Trophoblast cell (in vitro differentiated cells and primary cell): Measurements from ENCODE around the gene PIK3AP1.
"Not testable (repeated sequence)": the region's sequence is repeated elsewhere in the genome, so short reads cannot be mapped to it uniquely, and the experiment has no call there.

Experiments used
- DNase-seq, 2 donors: peaks; one replicate each; pipeline ENCODE4 v3.0.0-alpha.2; 2016
- H2AFZ ChIP-seq: 2 replicates; pipeline ENCODE4 v1.6.1; 2013; ENCODE audit warnings: low read length, moderate library complexity, mild to moderate bottlenecking; ENCODE audit not compliant: insufficient read depth, poor library complexity
- H2AK5ac ChIP-seq: 2 replicates; pipeline ENCODE4 v1.6.1; 2013; ENCODE audit warnings: mild to moderate bottlenecking, low read length
- H2BK120ac ChIP-seq: 2 replicates; pipeline ENCODE4 v1.6.1; 2013; ENCODE audit warnings: low read length, mild to moderate bottlenecking, moderate library complexity; ENCODE audit not compliant: insufficient read depth, poor library complexity
- H2BK12ac ChIP-seq: 2 replicates; pipeline ENCODE4 v1.6.1; 2013; ENCODE audit warnings: mild to moderate bottlenecking, low read length, moderate library complexity
- H2BK5ac ChIP-seq: 2 replicates; pipeline ENCODE4 v1.6.1; 2013; ENCODE audit warnings: low read length, low read depth, moderate library complexity, mild to moderate bottlenecking; ENCODE audit not compliant: poor library complexity
- H3K14ac ChIP-seq: 2 replicates; pipeline ENCODE4 v1.6.1; 2013; ENCODE audit warnings: mild to moderate bottlenecking, low read length
- H3K18ac ChIP-seq: 2 replicates; pipeline ENCODE4 v1.6.1; 2013; ENCODE audit warnings: mild to moderate bottlenecking, low read length
- H3K23ac ChIP-seq: 2 replicates; pipeline ENCODE4 v1.6.1; 2013; ENCODE audit warnings: low read length
- H3K27ac ChIP-seq: 2 replicates; pipeline ENCODE4 v1.5.1; 2013; ENCODE audit warnings: low read depth, mild to moderate bottlenecking, inconsistent platforms, low read length, moderate library complexity
- H3K27me3 ChIP-seq: 2 replicates; pipeline ENCODE4 v1.6.1; 2013; ENCODE audit warnings: inconsistent platforms, mild to moderate bottlenecking, low read length, moderate library complexity; ENCODE audit not compliant: insufficient read depth
- H3K36me3 ChIP-seq, 2 experiments: 1 replicate in 1 of 2; 2 replicates in 1 of 2; pipeline ENCODE4 v1.6.1; 2013; ENCODE audit warnings: low read length in 2 of 2, mild to moderate bottlenecking in 2 of 2, moderate library complexity in 1 of 2; ENCODE audit not compliant: insufficient read depth in 2 of 2, control insufficient read depth in 1 of 2
- H3K4ac ChIP-seq: 2 replicates; pipeline ENCODE4 v1.6.1; 2013; ENCODE audit warnings: low read depth, mild to moderate bottlenecking, low read length, moderate library complexity
- H3K4me1 ChIP-seq, 2 experiments: 1 replicate in 1 of 2; 2 replicates in 1 of 2; pipeline ENCODE4 v1.6.1; 2013; ENCODE audit warnings: low read length in 2 of 2, mild to moderate bottlenecking in 2 of 2, moderate library complexity in 1 of 2; ENCODE audit not compliant: insufficient read depth in 2 of 2, control insufficient read depth in 1 of 2
- H3K4me2 ChIP-seq: 2 replicates; pipeline ENCODE4 v1.6.1; 2013; ENCODE audit warnings: inconsistent platforms, mild to moderate bottlenecking, low read length, moderate library complexity
- H3K4me3 ChIP-seq: 2 replicates; pipeline ENCODE4 v1.5.1; 2013; ENCODE audit warnings: mild to moderate bottlenecking, low read depth, low read length, inconsistent platforms
- H3K79me1 ChIP-seq: one replicate; pipeline ENCODE4 v1.6.1; 2013; ENCODE audit warnings: low read length
- H3K79me2 ChIP-seq: 2 replicates; pipeline ENCODE4 v1.6.1; 2013; ENCODE audit warnings: low read length, mild to moderate bottlenecking; ENCODE audit not compliant: control insufficient read depth, insufficient read depth, poor library complexity
- H3K9ac ChIP-seq: 2 replicates; pipeline ENCODE4 v1.6.1; 2013; ENCODE audit warnings: mild to moderate bottlenecking, low read length
- H3K9me3 ChIP-seq: 2 replicates; pipeline ENCODE4 v1.6.1; 2013; ENCODE audit warnings: low read depth, mild to moderate bottlenecking, control low read depth, inconsistent platforms, low read length; ENCODE audit not compliant: insufficient read depth
- H4K12ac ChIP-seq: 2 replicates; pipeline ENCODE4 v1.6.1; 2013; ENCODE audit warnings: low read depth, mild to moderate bottlenecking, low read length, moderate library complexity
- H4K8ac ChIP-seq: 2 replicates; pipeline ENCODE4 v1.6.1; 2013; ENCODE audit warnings: low read depth, mild to moderate bottlenecking, low read length, moderate library complexity
- H4K91ac ChIP-seq: one replicate; pipeline ENCODE4 v1.6.1; 2013; ENCODE audit warnings: low read depth, mild to moderate bottlenecking, low read length, moderate library complexity
- WGBS: extraction: QIAGEN DNeasy Blood & Tissue Kit; methylation state at CpG from one replicate; pipeline ENCODE4 v1.1.7; 2013; ENCODE audit warnings: missing lambda C conversion rate; ENCODE audit not compliant: insufficient read length, insufficient coverage; ENCODE audit errors: extremely low coverage; 5-methylcytosine and 5-hydroxymethylcytosine counted together

PIK3AP1 gene

DNA sequence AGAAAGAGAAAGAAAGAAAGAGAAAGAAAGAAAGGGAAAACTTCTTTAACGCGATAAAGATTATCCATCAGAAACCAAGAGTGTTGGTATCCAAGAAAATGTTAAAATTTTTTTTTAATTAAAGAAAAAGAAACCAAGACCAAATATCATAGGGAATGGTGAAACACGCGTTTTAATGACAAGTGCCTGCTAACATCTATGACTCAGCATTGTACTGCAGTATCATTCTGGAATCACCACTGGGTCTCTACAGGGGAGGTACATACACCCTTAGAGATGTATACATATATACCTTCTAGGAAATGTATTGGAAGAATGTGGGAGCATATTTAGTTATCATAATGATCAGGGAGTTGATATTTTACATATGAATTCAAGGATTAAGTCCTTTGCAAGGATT lies 32.1 kb upstream of the PIK3AP1 start:
- H3K4me3 ChIP-seq = no peak overlapping the region
- no peaks in the 10 kb centered on the region for H3K27me3 ChIP-seq
- no peak overlapping the region for H4K8ac ChIP-seq
- H3K36me3 ChIP-seq = no peaks in the 10 kb centered on the region
- H3K27ac ChIP-seq = no peak overlapping the region
- H2AFZ ChIP-seq = no peak overlapping the region
- no peaks in the 10 kb centered on the region for H3K79me1 ChIP-seq
- no peak overlapping the region for H3K4me2 ChIP-seq
- no peaks in the 10 kb centered on the region for H3K4me1 ChIP-seq
- WGBS = no CpG with 5 or more reads among the region's 4 CpGs
- no peak overlapping the region for H2BK5ac ChIP-seq
- no peak overlapping the region for H3K4ac ChIP-seq
- H4K12ac ChIP-seq = no peak overlapping the region
- no peaks in the 10 kb centered on the region for H3K79me2 ChIP-seq
- H2AK5ac ChIP-seq = no peak overlapping the region
- no peak overlapping the region for H3K18ac ChIP-seq
- no peak overlapping the region for H3K23ac ChIP-seq
- no peak overlapping the region for H2BK120ac ChIP-seq
- DNase-seq = no peak
- H3K9ac ChIP-seq = no peak overlapping the region
- no peaks in the 10 kb centered on the region for H3K9me3 ChIP-seq
- no peak overlapping the region for H4K91ac ChIP-seq
- H3K14ac ChIP-seq = no peak overlapping the region
- H2BK12ac ChIP-seq = no peak overlapping the region

DNA sequence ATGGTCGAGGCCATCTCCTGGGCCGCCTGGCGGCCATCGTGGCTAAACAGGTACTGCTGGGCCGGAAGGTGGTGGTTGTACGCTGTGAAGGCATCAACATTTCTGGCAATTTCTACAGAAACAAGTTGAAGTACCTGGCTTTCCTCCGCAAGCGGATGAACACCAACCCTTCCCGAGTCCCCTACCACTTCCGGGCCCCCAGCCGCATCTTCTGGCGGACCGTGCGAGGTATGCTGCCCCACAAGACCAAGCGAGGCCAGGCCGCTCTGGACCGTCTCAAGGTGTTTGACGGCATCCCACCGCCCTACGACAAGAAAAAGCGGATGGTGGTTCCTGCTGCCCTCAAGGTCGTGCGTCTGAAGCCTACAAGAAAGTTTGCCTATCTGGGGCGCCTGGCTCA lies 30.0 kb upstream of the PIK3AP1 start:
- DNase-seq, H2BK5ac ChIP-seq, H4K8ac ChIP-seq: not testable (repeated sequence)

DNA sequence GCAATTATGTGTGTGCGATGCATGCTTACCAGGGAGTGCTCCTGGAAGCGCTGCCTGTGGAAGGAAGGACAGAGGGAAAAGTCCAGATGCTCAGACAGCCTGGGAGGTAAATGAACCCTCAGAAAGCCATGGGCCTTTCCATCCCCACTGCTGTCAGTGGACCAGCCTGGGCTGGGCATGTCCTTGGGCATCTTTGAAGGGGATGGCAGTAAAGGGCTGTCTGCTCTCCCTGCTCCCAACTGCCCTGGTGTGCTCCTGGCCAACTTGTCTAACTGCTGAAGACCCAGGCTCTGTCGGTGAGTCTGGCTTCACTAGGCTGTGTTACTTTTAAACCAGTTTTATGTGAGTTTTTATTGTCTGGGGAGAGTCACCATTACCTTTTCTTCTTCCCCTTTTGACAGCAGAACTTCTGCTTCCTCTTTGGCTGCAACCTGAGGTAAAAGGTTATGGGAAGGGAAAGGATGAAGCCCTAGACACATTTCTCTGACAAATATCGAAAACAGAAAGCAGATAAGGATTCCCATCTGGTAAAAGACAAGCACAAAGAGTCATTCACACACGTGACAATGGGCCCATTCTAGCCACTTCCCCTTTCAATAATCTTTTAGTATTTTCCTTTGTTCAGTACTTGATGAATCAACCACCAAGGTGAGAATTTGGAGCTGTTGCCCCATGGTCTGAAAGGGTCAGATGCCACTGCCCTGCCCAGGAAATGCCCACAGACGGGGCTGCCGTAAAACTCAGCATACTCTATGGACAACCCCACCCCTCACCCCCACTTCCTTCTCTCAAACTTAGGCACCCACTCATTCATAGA lies 27.6 kb upstream of the PIK3AP1 start:
- no peaks in the 10 kb centered on the region for H3K79me1 ChIP-seq
- H3K79me2 ChIP-seq = no peaks in the 10 kb centered on the region
- H3K23ac ChIP-seq = no peak overlapping the region
- no peak for DNase-seq
- H4K12ac ChIP-seq = no peak overlapping the region
- no peaks in the 10 kb centered on the region for H3K27me3 ChIP-seq
- H3K4me3 ChIP-seq = no peak overlapping the region
- no peak overlapping the region for H3K4ac ChIP-seq
- no peak overlapping the region for H4K91ac ChIP-seq
- WGBS = no CpG with 5 or more reads among the region's 7 CpGs
- H3K36me3 ChIP-seq = no peaks in the 10 kb centered on the region
- H2AK5ac ChIP-seq = no peak overlapping the region
- H3K4me1 ChIP-seq = no peaks in the 10 kb centered on the region
- H3K9ac ChIP-seq = no peak overlapping the region
- no peaks in the 10 kb centered on the region for H3K9me3 ChIP-seq
- no peak overlapping the region for H4K8ac ChIP-seq
- no peak overlapping the region for H3K4me2 ChIP-seq
- no peak overlapping the region for H2BK12ac ChIP-seq
- H2BK5ac ChIP-seq = no peak overlapping the region
- H3K14ac ChIP-seq = no peak overlapping the region
- H2AFZ ChIP-seq = no peak overlapping the region
- no peak overlapping the region for H2BK120ac ChIP-seq
- no peak overlapping the region for H3K27ac ChIP-seq
- no peak overlapping the region for H3K18ac ChIP-seq

More for the DNA sequence above, 30.0 kb upstream of the PIK3AP1 start:
- not testable (repeated sequence) for H3K4ac ChIP-seq, H2AK5ac ChIP-seq, H3K9me3 ChIP-seq, H3K18ac ChIP-seq, H4K12ac ChIP-seq, H3K27me3 ChIP-seq, H3K27ac ChIP-seq, H3K14ac ChIP-seq, H3K36me3 ChIP-seq, H3K4me1 ChIP-seq, H3K79me2 ChIP-seq, H3K23ac ChIP-seq, H3K4me3 ChIP-seq, H4K91ac ChIP-seq, H2BK12ac ChIP-seq, H2AFZ ChIP-seq, H3K9ac ChIP-seq, H3K4me2 ChIP-seq, H2BK120ac ChIP-seq, H3K79me1 ChIP-seq
- WGBS = no CpG with 5 or more reads among the region's 24 CpGs

DNA sequence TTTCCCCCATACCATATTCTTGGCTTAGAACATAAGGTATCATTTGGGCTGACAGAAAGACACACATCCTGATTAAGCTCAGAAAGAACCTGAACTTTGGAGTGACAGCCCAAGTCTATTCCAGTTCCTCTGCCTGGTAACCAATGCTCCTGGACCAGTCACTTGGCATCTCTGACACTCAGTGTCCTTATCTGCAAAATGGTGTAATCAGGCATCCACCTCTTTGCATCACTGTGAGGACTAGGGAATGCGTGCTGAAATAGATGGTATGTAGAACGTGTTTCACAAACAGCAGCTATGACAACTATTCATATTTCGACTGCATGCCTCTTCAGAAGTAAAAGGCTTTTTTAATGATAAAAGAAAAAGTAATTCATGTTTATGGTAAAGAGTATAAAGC lies 26.2 kb upstream of the PIK3AP1 start:
- no peak overlapping the region for H3K9ac ChIP-seq

More for the DNA sequence above, 26.2 kb upstream of the PIK3AP1 start:
- Histone ChIP-seq H3K4me1 (no peaks in the 10 kb centered on the region), H3K79me1 (no peaks in the 10 kb centered on the region), H2BK12ac (no peak overlapping the region), H3K9me3 (no peaks in the 10 kb centered on the region), H3K27me3 (no peaks in the 10 kb centered on the region), H2AK5ac (no peak overlapping the region), H3K27ac (no peak overlapping the region), H3K79me2 (no peaks in the 10 kb centered on the region), H3K23ac (no peak overlapping the region), H2AFZ (no peak overlapping the region), H3K18ac (no peak overlapping the region), H3K4me2 (no peak overlapping the region), H4K91ac (no peak overlapping the region), H3K4me3 (no peak overlapping the region), H3K4ac (no peak overlapping the region), H4K8ac (no peak overlapping the region), H4K12ac (no peak overlapping the region), H3K14ac (no peak overlapping the region), H3K36me3 (no peaks in the 10 kb centered on the region), H2BK120ac (no peak overlapping the region), H2BK5ac (no peak overlapping the region)
- peak; percentile 80 to 95 for DNase-seq
- no CpG with 5 or more reads among the region's 3 CpGs for WGBS
